ENCODE results near the gene CNIH3. TPM values are rescaled to one million over a fixed set of nuclear protein-coding genes. Genes with fewer than 3 reads are reported as not detected.

The CNIH3 gene
- total RNA-seq, 2 donors from 2014 or later = 7.9 to 15.3 TPM

DNA sequence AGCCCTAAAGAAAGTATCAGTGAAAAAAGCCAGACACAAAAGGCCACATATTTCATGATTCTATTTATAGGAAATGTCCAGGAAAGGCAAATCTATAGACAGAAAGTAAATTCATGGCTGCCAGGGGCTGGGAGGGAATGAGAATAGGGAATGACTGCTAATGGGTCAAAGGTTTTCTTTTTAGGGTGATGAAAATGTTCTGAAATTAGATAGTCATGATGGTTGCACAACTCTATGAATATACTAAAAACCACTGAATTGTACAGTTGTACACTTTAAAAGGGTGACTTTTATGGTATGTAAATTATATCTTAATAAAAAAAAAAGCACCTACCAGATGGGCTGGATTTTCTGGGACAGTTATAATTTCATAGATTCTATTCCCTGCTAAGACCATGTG is 114.8 kb downstream of the CNIH3 start:
- no peak for DNase-seq
- Histone ChIP-seq H3K4me3 (no peak overlapping the region), H3K9me3 (no peaks in the 10 kb centered on the region), H3K4me1 (no peaks in the 10 kb centered on the region), H3K27ac (no peak overlapping the region), H3K36me3 (replicated peaks in 1 of 2; ENCODE audit: insufficient read depth in 1 of 2, low read depth in 2 of 2) (no peaks in the 10 kb centered on the region), H3K27me3 (no peaks in the 10 kb centered on the region)
- ATAC-seq = no peak
- intact Hi-C loops (cut with DNase I) = no loop called here
- TF ChIP-seq, protein P1, sequence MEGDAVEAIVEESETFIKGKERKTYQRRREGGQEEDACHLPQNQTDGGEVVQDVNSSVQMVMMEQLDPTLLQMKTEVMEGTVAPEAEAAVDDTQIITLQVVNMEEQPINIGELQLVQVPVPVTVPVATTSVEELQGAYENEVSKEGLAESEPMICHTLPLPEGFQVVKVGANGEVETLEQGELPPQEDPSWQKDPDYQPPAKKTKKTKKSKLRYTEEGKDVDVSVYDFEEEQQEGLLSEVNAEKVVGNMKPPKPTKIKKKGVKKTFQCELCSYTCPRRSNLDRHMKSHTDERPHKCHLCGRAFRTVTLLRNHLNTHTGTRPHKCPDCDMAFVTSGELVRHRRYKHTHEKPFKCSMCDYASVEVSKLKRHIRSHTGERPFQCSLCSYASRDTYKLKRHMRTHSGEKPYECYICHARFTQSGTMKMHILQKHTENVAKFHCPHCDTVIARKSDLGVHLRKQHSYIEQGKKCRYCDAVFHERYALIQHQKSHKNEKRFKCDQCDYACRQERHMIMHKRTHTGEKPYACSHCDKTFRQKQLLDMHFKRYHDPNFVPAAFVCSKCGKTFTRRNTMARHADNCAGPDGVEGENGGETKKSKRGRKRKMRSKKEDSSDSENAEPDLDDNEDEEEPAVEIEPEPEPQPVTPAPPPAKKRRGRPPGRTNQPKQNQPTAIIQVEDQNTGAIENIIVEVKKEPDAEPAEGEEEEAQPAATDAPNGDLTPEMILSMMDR (IDR thresholded peaks at IDR 0.05) = no peak

DNA sequence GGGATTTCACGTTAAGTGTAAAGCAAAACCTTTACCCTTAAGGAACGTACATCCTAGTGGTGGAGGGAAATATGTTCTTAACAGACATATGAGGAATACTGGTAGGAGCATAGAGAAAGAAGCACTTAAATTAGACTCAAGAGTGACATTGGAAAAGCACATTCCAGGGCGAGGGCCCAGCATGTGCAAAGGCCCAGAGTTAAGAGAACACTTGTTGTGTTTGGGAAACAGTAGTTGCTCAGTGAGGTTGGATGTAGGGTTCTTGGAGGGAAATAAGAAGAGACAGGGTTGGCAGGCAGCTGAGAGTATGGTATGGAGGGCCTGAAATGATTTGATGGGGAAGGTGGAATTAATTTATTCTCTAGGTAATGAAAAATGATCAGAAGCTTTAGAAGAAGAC is 115.5 kb downstream of the CNIH3 start:
- H3K4me1 ChIP-seq = no peaks in the 10 kb centered on the region
- 63 to 64% methylated on average over 3 of the region's 3 CpGs for WGBS, 2 donors

DNA sequence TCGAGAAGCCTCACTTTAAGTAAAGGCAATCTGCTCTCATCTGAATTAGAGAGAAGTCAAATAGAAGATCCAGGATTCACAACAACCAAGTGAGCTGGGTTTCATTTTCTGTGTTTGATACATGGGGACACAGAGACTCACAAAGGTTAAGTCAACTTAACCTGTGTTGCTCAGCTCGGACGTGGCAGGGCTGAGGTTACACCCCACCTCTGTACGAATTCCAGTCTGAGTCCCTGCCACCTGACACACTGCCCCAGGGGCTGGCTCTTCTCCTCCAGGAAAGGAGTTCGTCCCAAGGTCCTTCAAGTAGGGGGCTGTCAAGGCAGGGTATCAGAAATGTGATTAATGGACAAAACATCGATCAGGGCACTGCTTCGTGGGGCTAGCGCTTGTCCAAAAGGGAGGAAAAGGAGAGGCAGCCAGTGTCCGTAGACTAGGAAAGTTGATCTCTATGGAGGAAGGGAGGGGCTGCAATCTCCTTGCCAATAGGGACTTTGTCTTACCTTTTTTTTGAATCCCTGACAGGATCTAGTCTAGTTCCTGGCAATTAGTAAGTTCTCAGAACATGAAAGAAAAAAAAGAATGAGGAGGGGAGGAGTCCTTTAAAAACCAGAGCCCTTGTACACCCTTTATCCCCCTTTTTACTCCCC is 116.4 kb downstream of the CNIH3 start:
- Histone ChIP-seq H3K4me1 (no peaks in the 10 kb centered on the region), H3K36me3 (replicated peaks in 1 of 2; ENCODE audit: insufficient read depth in 1 of 2, low read depth in 2 of 2) (no peaks in the 10 kb centered on the region), H3K27ac (no peak overlapping the region), H3K9me3 (no peaks in the 10 kb centered on the region), H3K27me3 (no peaks in the 10 kb centered on the region), H3K4me3 (no peak overlapping the region)
- intact Hi-C loops (cut with DNase I) = no loop called here
- ATAC-seq = no peak
- 46 to 60% methylated on average over 9 of the region's 9 CpGs for WGBS, 2 donors
- TF ChIP-seq POLR2A (IDR thresholded peaks at IDR 0.05) = no peak
- TF ChIP-seq, protein P1 (IDR thresholded peaks at IDR 0.05) = no peak
- peak in 1 of 4 donors; percentile 14 for DNase-seq

More for the DNA sequence above, 115.5 kb downstream of the CNIH3 start:
- no peak for DNase-seq
- no peak for ATAC-seq
- H3K36me3 ChIP-seq (replicated peaks in 1 of 2; ENCODE audit: insufficient read depth in 1 of 2, low read depth in 2 of 2) = no peaks in the 10 kb centered on the region
- TF ChIP-seq, protein P1 (IDR thresholded peaks at IDR 0.05) = no peak
- no peak for TF ChIP-seq POLR2A (IDR thresholded peaks at IDR 0.05)
- intact Hi-C loops (cut with DNase I) = no loop called here
- no peak overlapping the region for H3K27ac ChIP-seq
- H3K4me3 ChIP-seq = no peak overlapping the region
- H3K27me3 ChIP-seq = no peaks in the 10 kb centered on the region
- H3K9me3 ChIP-seq = no peaks in the 10 kb centered on the region

DNA sequence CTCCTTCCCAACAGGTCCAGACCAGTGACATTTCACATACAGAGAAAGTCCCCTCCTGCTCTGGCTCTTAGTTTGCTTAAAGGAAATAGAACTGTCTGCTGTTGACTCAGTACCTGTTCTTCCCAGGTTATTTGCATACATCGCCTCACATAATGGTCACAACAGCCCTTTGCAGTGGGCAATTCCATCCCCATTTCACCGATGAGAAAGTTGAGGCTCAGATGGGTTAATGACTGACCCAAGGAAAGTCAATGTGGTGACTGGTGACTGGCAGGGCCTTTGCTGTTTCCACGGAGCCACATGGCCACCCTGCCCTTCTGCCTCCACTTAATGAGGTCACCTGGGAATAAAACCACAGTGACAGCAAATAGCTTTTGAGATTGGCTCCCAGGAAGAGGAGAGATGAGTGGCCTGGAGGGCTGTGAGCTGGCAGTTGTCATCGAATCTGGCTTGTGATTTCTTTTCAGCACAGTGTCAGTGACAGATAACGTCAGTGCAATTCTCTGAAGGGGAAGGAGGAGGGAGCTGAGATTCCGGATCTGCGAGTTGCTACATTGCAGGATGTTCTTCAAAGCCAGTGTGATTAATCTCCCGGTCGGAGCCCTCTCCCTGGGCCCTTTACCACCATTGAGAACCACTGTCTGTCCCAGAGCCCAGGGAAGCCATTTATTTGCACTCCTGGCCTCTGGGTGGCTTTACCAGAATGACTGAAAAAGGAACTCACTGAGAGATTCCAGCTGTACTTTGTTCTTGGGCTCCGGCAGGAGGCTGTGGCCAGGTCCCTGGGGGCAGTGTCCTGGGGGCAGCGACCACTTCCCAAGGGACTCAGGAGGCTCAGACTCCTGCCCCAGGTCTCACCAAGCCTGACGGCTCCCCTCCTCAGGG is 117.2 kb downstream of the CNIH3 start:
- Histone ChIP-seq H3K36me3 (replicated peaks in 1 of 2; ENCODE audit: insufficient read depth in 1 of 2, low read depth in 2 of 2) (no peaks in the 10 kb centered on the region), H3K4me1 (no peaks in the 10 kb centered on the region), H3K27me3 (no peaks in the 10 kb centered on the region), H3K4me3 (no peak overlapping the region), H3K27ac (no peak overlapping the region), H3K9me3 (no peaks in the 10 kb centered on the region)
- ATAC-seq (no peak), DNase-seq (no peak)
- intact Hi-C loops (cut with DNase I) = no loop called here
- no peak for TF ChIP-seq POLR2A (IDR thresholded peaks at IDR 0.05)
- TF ChIP-seq, protein P1 (IDR thresholded peaks at IDR 0.05) = no peak
- 50 to 67% methylated on average over 9 to 12 of the region's 12 CpGs for WGBS, 2 donors
